ENCODE data around the gene AIRE.

The AIRE gene

GRCh38 chr21:44329086-44329889 lies 43.6 kb downstream of the AIRE start:
- no peaks in the 10 kb centered on the region for H3K4me1 ChIP-seq (ENCODE audit: control insufficient read depth, insufficient read depth, low read length)

GRCh38 chr21:44329971-44330681 lies 44.5 kb downstream of the AIRE start:
- no peak overlapping the region for H3K4me3 ChIP-seq (ENCODE audit: low read depth, low read length)
- no peak overlapping the region for H3K9ac ChIP-seq (ENCODE audit: low read depth, low read length)
- no peaks in the 10 kb centered on the region for H3K4me1 ChIP-seq (ENCODE audit: control insufficient read depth, insufficient read depth, low read length)
- H3K36me3 ChIP-seq (ENCODE audit: control insufficient read depth, insufficient read depth, low read length) = peaks cover under 1% of the 10 kb centered on the region; the same call in 1 of the 2 replicates
- no peaks in the 10 kb centered on the region for H3K27me3 ChIP-seq (ENCODE audit: control insufficient read depth, insufficient read depth, low read length)
- H3K27ac ChIP-seq (ENCODE audit: low read depth, low read length) = no peak overlapping the region
- H3K9me3 ChIP-seq (ENCODE audit: control insufficient read depth, insufficient read depth, low read length) = no peaks in the 10 kb centered on the region

More at GRCh38 chr21:44329086-44329889, 43.6 kb downstream of the AIRE start:
- Histone ChIP-seq H3K9ac (ENCODE audit: low read depth, low read length) (no peak overlapping the region), H3K27ac (ENCODE audit: low read depth, low read length) (no peak overlapping the region), H3K9me3 (ENCODE audit: control insufficient read depth, insufficient read depth, low read length) (no peaks in the 10 kb centered on the region), H3K36me3 (ENCODE audit: control insufficient read depth, insufficient read depth, low read length) (peaks cover 9% of the 10 kb centered on the region), H3K4me3 (ENCODE audit: low read depth, low read length) (no peak overlapping the region), H3K27me3 (ENCODE audit: control insufficient read depth, insufficient read depth, low read length) (no peaks in the 10 kb centered on the region)

- H3K4me3 ChIP-seq (ENCODE audit: low read depth, low read length) = no peak overlapping the region
- H3K4me1 ChIP-seq (ENCODE audit: control insufficient read depth, insufficient read depth, low read length) = no peaks in the 10 kb centered on the region
- no peak overlapping the region for H3K9ac ChIP-seq (ENCODE audit: low read depth, low read length)
- no peaks in the 10 kb centered on the region for H3K36me3 ChIP-seq (ENCODE audit: control insufficient read depth, insufficient read depth, low read length)
- H3K27me3 ChIP-seq (ENCODE audit: control insufficient read depth, insufficient read depth, low read length) = no peaks in the 10 kb centered on the region
- H3K9me3 ChIP-seq (ENCODE audit: control insufficient read depth, insufficient read depth, low read length) = no peaks in the 10 kb centered on the region
- no peak overlapping the region for H3K27ac ChIP-seq (ENCODE audit: low read depth, low read length)
Observed at GRCh38 chr21:44330698-44331097, 45.0 kb downstream of the AIRE start.

- H3K9ac ChIP-seq (ENCODE audit: low read depth, low read length) = no peak overlapping the region
- H3K27ac ChIP-seq (ENCODE audit: low read depth, low read length) = no peak overlapping the region
- H3K36me3 ChIP-seq (ENCODE audit: control insufficient read depth, insufficient read depth, low read length) = peaks cover 1% of the 10 kb centered on the region; the same call in 1 of the 2 replicates
- no peaks in the 10 kb centered on the region for H3K27me3 ChIP-seq (ENCODE audit: control insufficient read depth, insufficient read depth, low read length)
- H3K4me3 ChIP-seq (ENCODE audit: low read depth, low read length) = no peak overlapping the region
- no peaks in the 10 kb centered on the region for H3K4me1 ChIP-seq (ENCODE audit: control insufficient read depth, insufficient read depth, low read length)
- no peaks in the 10 kb centered on the region for H3K9me3 ChIP-seq (ENCODE audit: control insufficient read depth, insufficient read depth, low read length)
Observed at GRCh38 chr21:44331209-44331608, 45.5 kb downstream of the AIRE start.

- peaks cover 5% of the 10 kb centered on the region; the same call in 1 of the 2 replicates for H3K36me3 ChIP-seq (ENCODE audit: control insufficient read depth, insufficient read depth, low read length)
- H3K9me3 ChIP-seq (ENCODE audit: control insufficient read depth, insufficient read depth, low read length) = no peaks in the 10 kb centered on the region
- H3K27ac ChIP-seq (ENCODE audit: low read depth, low read length) = no peak overlapping the region
- no peaks in the 10 kb centered on the region for H3K4me1 ChIP-seq (ENCODE audit: control insufficient read depth, insufficient read depth, low read length)
- no peak overlapping the region for H3K4me3 ChIP-seq (ENCODE audit: low read depth, low read length)
- H3K27me3 ChIP-seq (ENCODE audit: control insufficient read depth, insufficient read depth, low read length) = no peaks in the 10 kb centered on the region
- H3K9ac ChIP-seq (ENCODE audit: low read depth, low read length) = no peak overlapping the region
Observed at GRCh38 chr21:44331650-44332307, 46.1 kb downstream of the AIRE start.

GRCh38 chr21:44332383-44332782 lies 46.7 kb downstream of the AIRE start:
- no peak overlapping the region for H3K4me3 ChIP-seq (ENCODE audit: low read depth, low read length)
- no peaks in the 10 kb centered on the region for H3K27me3 ChIP-seq (ENCODE audit: control insufficient read depth, insufficient read depth, low read length)
- H3K36me3 ChIP-seq (ENCODE audit: control insufficient read depth, insufficient read depth, low read length) = peaks cover 5% of the 10 kb centered on the region; the same call in 1 of the 2 replicates
- no peaks in the 10 kb centered on the region for H3K9me3 ChIP-seq (ENCODE audit: control insufficient read depth, insufficient read depth, low read length)
- no peaks in the 10 kb centered on the region for H3K4me1 ChIP-seq (ENCODE audit: control insufficient read depth, insufficient read depth, low read length)
- no peak overlapping the region for H3K9ac ChIP-seq (ENCODE audit: low read depth, low read length)
- no peak overlapping the region for H3K27ac ChIP-seq (ENCODE audit: low read depth, low read length)

- Histone ChIP-seq H3K4me1 (ENCODE audit: control insufficient read depth, insufficient read depth, low read length) (no peaks in the 10 kb centered on the region), H3K9ac (ENCODE audit: low read depth, low read length) (no peak overlapping the region), H3K27ac (ENCODE audit: low read depth, low read length) (no peak overlapping the region), H3K36me3 (ENCODE audit: control insufficient read depth, insufficient read depth, low read length) (peaks cover 5% of the 10 kb centered on the region; the same call in 1 of the 2 replicates), H3K27me3 (ENCODE audit: control insufficient read depth, insufficient read depth, low read length) (no peaks in the 10 kb centered on the region), H3K9me3 (ENCODE audit: control insufficient read depth, insufficient read depth, low read length) (no peaks in the 10 kb centered on the region), H3K4me3 (ENCODE audit: low read depth, low read length) (no peak overlapping the region)
Observed at GRCh38 chr21:44332965-44333364, 47.3 kb downstream of the AIRE start.

GRCh38 chr21:44333509-44334328 lies 48.0 kb downstream of the AIRE start:
- H3K27ac ChIP-seq (ENCODE audit: low read depth, low read length) = no peak overlapping the region
- no peaks in the 10 kb centered on the region for H3K27me3 ChIP-seq (ENCODE audit: control insufficient read depth, insufficient read depth, low read length)
- no peaks in the 10 kb centered on the region for H3K9me3 ChIP-seq (ENCODE audit: control insufficient read depth, insufficient read depth, low read length)
- no peak overlapping the region for H3K9ac ChIP-seq (ENCODE audit: low read depth, low read length)
- peaks cover 5% of the 10 kb centered on the region; the same call in 1 of the 2 replicates for H3K36me3 ChIP-seq (ENCODE audit: control insufficient read depth, insufficient read depth, low read length)
- H3K4me3 ChIP-seq (ENCODE audit: low read depth, low read length) = no peak overlapping the region
- H3K4me1 ChIP-seq (ENCODE audit: control insufficient read depth, insufficient read depth, low read length) = no peaks in the 10 kb centered on the region

GRCh38 chr21:44334329-44335030 lies 48.8 kb downstream of the AIRE start:
- Histone ChIP-seq H3K36me3 (ENCODE audit: control insufficient read depth, insufficient read depth, low read length) (peaks cover 5% of the 10 kb centered on the region; the same call in 1 of the 2 replicates), H3K27me3 (ENCODE audit: control insufficient read depth, insufficient read depth, low read length) (no peaks in the 10 kb centered on the region), H3K9ac (ENCODE audit: low read depth, low read length) (no peak overlapping the region), H3K27ac (ENCODE audit: low read depth, low read length) (no peak overlapping the region), H3K4me1 (ENCODE audit: control insufficient read depth, insufficient read depth, low read length) (no peaks in the 10 kb centered on the region), H3K9me3 (ENCODE audit: control insufficient read depth, insufficient read depth, low read length) (no peaks in the 10 kb centered on the region), H3K4me3 (ENCODE audit: low read depth, low read length) (no peak overlapping the region)

Measured in HUES48 (cell line).